IMR-90 (cell line): ENCODE data around the gene C6orf89. TPM values are rescaled to one million over a fixed set of nuclear protein-coding genes. Genes with fewer than 3 reads are reported as not detected.

ENCODE experiments used
- ATAC-seq: fragments of 200-7000 bp; cut with Tn5 transposase; 2 replicates; pipeline ENCODE4 v1.9.1; 2020; ENCODE audit warnings: low read depth, mild to moderate bottlenecking, moderate library complexity
- BruUV-seq: library from RNA; stranded (reverse); fragments of 400-500 nt; replicated peaks from 2 replicates; lab custom pipeline; 2021; lab: Mats Ljungman, UMichigan
- CTCF ChIA-PET: fragments of 300-600 bp; formaldehyde crosslinking; extraction: SDS; loops from one replicate; lab custom pipeline; 2021; ENCODE audit warnings: antibody characterized with exemption; lab: Yijun Ruan, JAX
- POLR2A ChIA-PET: fragments of 300-600 bp; sonication (Branson Sonifier 250); formaldehyde crosslinking; loops from one replicate; lab custom pipeline; 2022; ENCODE audit warnings: antibody characterized with exemption; ENCODE audit not compliant: unreplicated experiment; lab: Charles Lee
- DNase-seq: peaks from one replicate; pipeline ENCODE4 v3.0.0; 2013
- H2AFZ ChIP-seq: replicated peaks from 2 replicates; pipeline ENCODE3; 2013; ENCODE audit warnings: low read length, mild to moderate bottlenecking; ENCODE audit not compliant: poor library complexity
- H2AK5ac ChIP-seq: 2 replicates; pipeline ENCODE4 v1.6.1; 2013; ENCODE audit warnings: low read depth, low read length, inconsistent platforms
- H2AK9ac ChIP-seq: replicated peaks from 2 replicates; pipeline ENCODE3; 2013; ENCODE audit warnings: mild to moderate bottlenecking, low read depth, low read length, moderate library complexity; ENCODE audit not compliant: poor library complexity
- H2BK120ac ChIP-seq: 2 replicates; pipeline ENCODE4 v1.6.1; 2013; ENCODE audit warnings: low read depth, low read length, inconsistent platforms
- H2BK15ac ChIP-seq: 3 replicates; pipeline ENCODE4 v1.6.1; 2013; ENCODE audit warnings: low read depth, low read length, inconsistent platforms
- H2BK20ac ChIP-seq: 2 replicates; pipeline ENCODE4 v1.6.1; 2013; ENCODE audit warnings: low read depth, mild to moderate bottlenecking, inconsistent platforms, low read length, moderate library complexity
- H2BK5ac ChIP-seq: 2 replicates; pipeline ENCODE4 v1.6.1; 2013; ENCODE audit warnings: mild to moderate bottlenecking, low read depth, low read length, inconsistent platforms; ENCODE audit not compliant: poor library complexity, severe bottlenecking
- H3K14ac ChIP-seq: replicated peaks from 2 replicates; pipeline ENCODE4 v1.6.1; 2013; ENCODE audit warnings: low read depth, low read length, inconsistent platforms
- H3K18ac ChIP-seq: 2 replicates; pipeline ENCODE4 v1.6.1; 2013; ENCODE audit warnings: low read depth, low read length, control low read depth
- H3K23ac ChIP-seq: 2 replicates; pipeline ENCODE4 v1.6.1; 2013; ENCODE audit warnings: low read depth, low read length, inconsistent platforms
- H3K27ac ChIP-seq: 2 replicates; pipeline ENCODE4 v1.5.1; 2013; ENCODE audit warnings: mild to moderate bottlenecking, control low read depth, low read length; ENCODE audit not compliant: insufficient read depth
- H3K27me3 ChIP-seq: 2 replicates; pipeline ENCODE4 v1.6.1; 2013; ENCODE audit warnings: low read length; ENCODE audit not compliant: control insufficient read depth, insufficient read depth
- H3K36me3 ChIP-seq: 2 replicates; pipeline ENCODE4 v1.6.1; 2013; ENCODE audit warnings: low read length, mixed read lengths; ENCODE audit not compliant: control insufficient read depth, insufficient read depth
- H3K4ac ChIP-seq: 2 replicates; pipeline ENCODE4 v1.6.1; 2013; ENCODE audit warnings: low read depth, low read length, inconsistent platforms
- H3K4me1 ChIP-seq: 2 replicates; pipeline ENCODE4 v1.6.1; 2013; ENCODE audit warnings: low read length, mixed read lengths; ENCODE audit not compliant: control insufficient read depth, insufficient read depth
- H3K4me2 ChIP-seq: 2 replicates; pipeline ENCODE4 v1.6.1; 2013; ENCODE audit warnings: low read depth, mild to moderate bottlenecking, control low read depth, low read length, moderate library complexity
- H3K4me3 ChIP-seq: 2 replicates; pipeline ENCODE4 v1.5.1; 2013; ENCODE audit warnings: low read depth, mild to moderate bottlenecking, control low read depth, low read length, moderate library complexity; ENCODE audit not compliant: insufficient read depth
- H3K56ac ChIP-seq: 2 replicates; pipeline ENCODE4 v1.6.1; 2013; ENCODE audit warnings: low read length, inconsistent platforms; ENCODE audit not compliant: insufficient read depth; ENCODE audit errors: extremely low read depth
- H3K79me1 ChIP-seq, 2 experiments: 2 replicates each; pipeline ENCODE4 v1.6.1; 2013; ENCODE audit warnings: low read length in 2 of 2, inconsistent platforms in 1 of 2, low read depth in 1 of 2
- H3K9ac ChIP-seq: 2 replicates; pipeline ENCODE4 v1.6.1; 2013; ENCODE audit warnings: low read depth, low read length, control low read depth
- H3K9me1 ChIP-seq: 2 replicates; pipeline ENCODE4 v1.6.1; 2013; ENCODE audit warnings: low read length, inconsistent platforms; ENCODE audit not compliant: insufficient read depth
- H3K9me3 ChIP-seq: 2 replicates; pipeline ENCODE4 v1.6.1; 2013; ENCODE audit warnings: low read length; ENCODE audit not compliant: control insufficient read depth, insufficient read depth
- H4K20me1 ChIP-seq: 2 replicates; pipeline ENCODE4 v1.6.1; 2013; ENCODE audit warnings: low read length, inconsistent platforms; ENCODE audit not compliant: insufficient read depth
- H4K5ac ChIP-seq: 2 replicates; pipeline ENCODE4 v1.6.1; 2013; ENCODE audit warnings: mild to moderate bottlenecking, low read depth, low read length, control low read depth
- H4K8ac ChIP-seq, 2 experiments: 2 replicates each; pipeline ENCODE4 v1.6.1; 2013; ENCODE audit warnings: low read depth in 2 of 2, low read length in 2 of 2, control low read depth in 1 of 2, inconsistent platforms in 1 of 2
- H4K91ac ChIP-seq: 2 replicates; pipeline ENCODE4 v1.6.1; 2013; ENCODE audit warnings: low read depth, low read length, inconsistent platforms; ENCODE audit not compliant: insufficient read depth
- FOS ChIP-seq: fragments of 150-350 bp; IDR thresholded peaks from 2 replicates; pipeline ENCODE4 v1.6.1; 2016; ENCODE audit warnings: low read depth, low read length
- MXI1 ChIP-seq: IDR thresholded peaks from 2 replicates; pipeline ENCODE4 v1.6.1; 2012; ENCODE audit warnings: low read depth, mild to moderate bottlenecking, low read length, moderate library complexity, borderline replicate concordance
- WGBS, 2 experiments: methylation state at CpG; one replicate each; pipeline versions ENCODE4 v1.1.5 to v1.1.7; 2013; ENCODE audit warnings: missing lambda C conversion rate in 2 of 2; ENCODE audit not compliant: insufficient read length in 1 of 2; ENCODE audit errors: extremely low coverage in 2 of 2; 5-methylcytosine and 5-hydroxymethylcytosine counted together
- dilution Hi-C: fragments of 300-500 bp; cut with HindIII; formaldehyde crosslinking; loops from one replicate; pipeline ENCODE4 v1.14.3; 2018; ENCODE audit warnings: low sequenced_read_pairs; ENCODE audit not compliant: unreplicated experiment
- in situ Hi-C: fragments of 300-500 bp; cut with MboI; formaldehyde crosslinking; loops from 3 replicates; pipeline ENCODE4 v1.14.3; 2019; ENCODE audit warnings: low sequenced_read_pairs, inconsistent platforms, mixed read lengths
- intact Hi-C: fragments of 100-400 bp; cut with micrococcal nuclease; formaldehyde crosslinking; loops from 2 replicates; pipeline ENCODE4 v1.10.0; 2022
- polyA plus RNA-seq, 3 experiments: library from polyadenylated mRNA; depleted of rRNA; stranded (reverse); fragments of >200 nt; gene quantifications; 2 replicates each; pipeline ENCODE4 v1.2.3, GENCODE V29; 2012; ENCODE audit warnings: low replicate concordance in 1 of 3
- total RNA-seq: library from RNA; depleted of rRNA; stranded (reverse); fragments of >200 nt; gene quantifications from 2 replicates; pipeline ENCODE4 v1.2.3, GENCODE V29; 2012

C6orf89 gene
- total and polyA plus RNA-seq, 2 of the 4 experiments (the other 2 are of a cell fraction), result 30.8 to 52.3 TPM

GRCh38 chr6:36934901-36935300 lies 49.1 kb downstream of the C6orf89 start:
- H3K9me3 ChIP-seq, result no peaks in the 10 kb centered on the region
- H3K36me3 ChIP-seq, result no peaks in the 10 kb centered on the region
- H2AFZ ChIP-seq, result no peak overlapping the region
- CTCF ChIA-PET, result interaction anchor here (0.6 kb wide), 1 partner anchor 502 kb away, joined by 3 read pairs; no protein-coding TSS in a partner anchor
- dilution Hi-C loops, result no loop called here
- H3K14ac ChIP-seq, result no peak overlapping the region
- peaks cover 19% of the 10 kb centered on the region for H3K9me1 ChIP-seq
- H4K91ac ChIP-seq, result no peak overlapping the region
- intact Hi-C loops, result no loop called here
- H2AK9ac ChIP-seq, result no peak overlapping the region
- H4K8ac ChIP-seq, result no peak overlapping the region
- no peak overlapping the region for H2BK5ac ChIP-seq
- no peak for DNase-seq
- POLR2A ChIA-PET, result no interaction called here
- H3K9ac ChIP-seq, result no peak overlapping the region
- no peak overlapping the region for H2AK5ac ChIP-seq
- H2BK20ac ChIP-seq, result no peak overlapping the region
- no CpG with 5 or more reads among the region's 7 CpGs for WGBS, 2 experiments
- in situ Hi-C loops, result no loop called here
- H3K79me1 ChIP-seq, result no peaks in the 10 kb centered on the region
- ATAC-seq, result no peak
- BruUV-seq, result no TSS peak
- H3K27me3 ChIP-seq, result no peaks in the 10 kb centered on the region
- H3K56ac ChIP-seq, result no peak overlapping the region
- H4K5ac ChIP-seq, result no peak overlapping the region; the same call in 1 of the 2 replicates
- no peak overlapping the region for H3K4me3 ChIP-seq
- no peak overlapping the region for H3K4me2 ChIP-seq
- peaks cover 16% of the 10 kb centered on the region for H3K4me1 ChIP-seq
- no peak overlapping the region for H2BK120ac ChIP-seq
- H3K18ac ChIP-seq, result no peak overlapping the region
- no peak overlapping the region for H2BK15ac ChIP-seq
- no peak overlapping the region for H3K23ac ChIP-seq
- no peak overlapping the region for H3K4ac ChIP-seq
- H4K20me1 ChIP-seq, result no peaks in the 10 kb centered on the region
- H3K27ac ChIP-seq, result no peak overlapping the region
- TF ChIP-seq MXI1 (no peak), FOS (no peak)
